ENCODE measurements around the gene ANKRD33. TPM values are rescaled to one million over a fixed set of nuclear protein-coding genes. Genes with fewer than 3 reads are reported as not detected.

The ANKRD33 gene
- total RNA-seq, 1 experiment from 2014 or later = not detected

- no peak for DNase-seq
- H3K36me3 ChIP-seq (ENCODE audit: control insufficient read depth, insufficient read depth, low read length) = no peaks in the 10 kb centered on the region
- ChIA-PET CTCF (interaction anchor here (0.7 to 1.4 kb wide), 4 partner anchors 8 to 252 kb away, joined by 3 to 5 read pairs (median 4); no protein-coding TSS in a partner anchor), POLR2A (no interaction called here)
- intact Hi-C loops (cut with micrococcal nuclease; ENCODE audit: unreplicated experiment) = loop anchor here (5.0 kb wide), 1 partner anchor 444 kb away; the partner anchor contains the start of gene SLC4A8
- H3K4me1 Mint-ChIP-seq (ENCODE audit: low read depth, unreplicated experiment) = peaks cover 29% of the 10 kb centered on the region
- no TSS peak for BruUV-seq (replicated peaks)
- TF ChIP-seq CTCF (IDR thresholded peaks at IDR 0.05; ENCODE audit: insufficient read depth in 1 of 2, low read depth in 1 of 2, low read length in 1 of 2, severe bottlenecking in 1 of 2, unreplicated experiment in 1 of 2) = no peak
- H3K27me3 ChIP-seq (replicated peaks; ENCODE audit: control insufficient read depth, insufficient read depth, low read length) = no peaks in the 10 kb centered on the region
- no peaks in the 10 kb centered on the region for H3K9me3 ChIP-seq
- no peaks in the 10 kb centered on the region for H3K27me3 Mint-ChIP-seq (ENCODE audit: insufficient read depth, unreplicated experiment)
- H3K4me3 ChIP-seq (ENCODE audit: low read depth, low read length) = no peak overlapping the region
- no peak overlapping the region for H3K4me3 Mint-ChIP-seq (ENCODE audit: unreplicated experiment)
- H3K4me1 ChIP-seq = peaks cover 42% of the 10 kb centered on the region
- H3K27ac Mint-ChIP-seq (ENCODE audit: unreplicated experiment) = no peak overlapping the region
- H3K9me3 Mint-ChIP-seq (ENCODE audit: unreplicated experiment) = no peaks in the 10 kb centered on the region
- peaks cover 9% of the 10 kb centered on the region for H3K36me3 Mint-ChIP-seq (ENCODE audit: insufficient read depth, unreplicated experiment)
Observed at GRCh38 chr12:51866762-51867161, 21.1 kb upstream of the ANKRD33 start.

- H3K27me3 ChIP-seq (replicated peaks; ENCODE audit: control insufficient read depth, insufficient read depth, low read length) = no peaks in the 10 kb centered on the region
- no TSS peak for BruUV-seq (replicated peaks)
Observed at GRCh38 chr12:51867371-51867770, 20.5 kb upstream of the ANKRD33 start.

GRCh38 chr12:51867796-51868428, 20.0 kb upstream of the ANKRD33 start:
- H3K9me3 ChIP-seq = no peaks in the 10 kb centered on the region
- peaks cover 9% of the 10 kb centered on the region for H3K36me3 Mint-ChIP-seq (ENCODE audit: insufficient read depth, unreplicated experiment)

More at GRCh38 chr12:51867371-51867770, 20.5 kb upstream of the ANKRD33 start:
- Mint-ChIP-seq H3K27me3 (ENCODE audit: insufficient read depth, unreplicated experiment) (no peaks in the 10 kb centered on the region), H3K9me3 (ENCODE audit: unreplicated experiment) (no peaks in the 10 kb centered on the region), H3K27ac (ENCODE audit: unreplicated experiment) (no peak overlapping the region), H3K36me3 (ENCODE audit: insufficient read depth, unreplicated experiment) (peaks cover 9% of the 10 kb centered on the region), H3K4me3 (ENCODE audit: unreplicated experiment) (no peak overlapping the region), H3K4me1 (ENCODE audit: low read depth, unreplicated experiment) (peaks cover 29% of the 10 kb centered on the region)
- ChIA-PET POLR2A (no interaction called here), CTCF (interaction anchor here (1.0 to 1.4 kb wide), 3 partner anchors 8 to 158 kb away, joined by 4 to 5 read pairs (median 5); no protein-coding TSS in a partner anchor)
- Histone ChIP-seq H3K9me3 (no peaks in the 10 kb centered on the region), H3K4me1 (peaks cover 42% of the 10 kb centered on the region), H3K4me3 (ENCODE audit: low read depth, low read length) (no peak overlapping the region), H3K36me3 (ENCODE audit: control insufficient read depth, insufficient read depth, low read length) (no peaks in the 10 kb centered on the region)
- no peak for DNase-seq
- no peak for TF ChIP-seq CTCF (IDR thresholded peaks at IDR 0.05; ENCODE audit: insufficient read depth in 1 of 2, low read depth in 1 of 2, low read length in 1 of 2, severe bottlenecking in 1 of 2, unreplicated experiment in 1 of 2)
- intact Hi-C loops (cut with micrococcal nuclease; ENCODE audit: unreplicated experiment) = loop anchor here (5.0 kb wide), 1 partner anchor 445 kb away; the partner anchor contains the start of gene SLC4A8

More at GRCh38 chr12:51867796-51868428, 20.0 kb upstream of the ANKRD33 start:
- TF ChIP-seq CTCF (IDR thresholded peaks at IDR 0.05; ENCODE audit: insufficient read depth in 1 of 2, low read depth in 1 of 2, low read length in 1 of 2, severe bottlenecking in 1 of 2, unreplicated experiment in 1 of 2) = no peak
- peak overlapping the region; percentile 84 for H3K4me3 Mint-ChIP-seq (ENCODE audit: unreplicated experiment)
- peaks cover 28% of the 10 kb centered on the region for H3K4me1 Mint-ChIP-seq (ENCODE audit: low read depth, unreplicated experiment)
- CTCF ChIA-PET = interaction anchor here (1.0 to 1.4 kb wide), 2 partner anchors 44 to 157 kb away, joined by 4 to 5 read pairs; no protein-coding TSS in a partner anchor
- DNase-seq = peak in 1 of 2 experiments; percentile 10
- H3K27me3 Mint-ChIP-seq (ENCODE audit: insufficient read depth, unreplicated experiment) = no peaks in the 10 kb centered on the region
- no peaks in the 10 kb centered on the region for H3K27me3 ChIP-seq (replicated peaks; ENCODE audit: control insufficient read depth, insufficient read depth, low read length)
- H3K4me3 ChIP-seq (ENCODE audit: low read depth, low read length) = no peak overlapping the region; the same call in 1 of the 2 replicates
- POLR2A ChIA-PET = no interaction called here
- H3K36me3 ChIP-seq (ENCODE audit: control insufficient read depth, insufficient read depth, low read length) = no peaks in the 10 kb centered on the region
- peak overlapping the region; percentile 48 for H3K27ac Mint-ChIP-seq (ENCODE audit: unreplicated experiment)
- no TSS peak for BruUV-seq (replicated peaks)
- no peaks in the 10 kb centered on the region for H3K9me3 Mint-ChIP-seq (ENCODE audit: unreplicated experiment)
- intact Hi-C loops (cut with micrococcal nuclease; ENCODE audit: unreplicated experiment) = loop anchor here (5.0 kb wide), 1 partner anchor 446 kb away; the partner anchor contains the start of gene SLC4A8
- peaks cover 41% of the 10 kb centered on the region for H3K4me1 ChIP-seq

Measured in Caco-2 (cell line).